T-helper 1 cell (primary cell): ENCODE measurements around the gene PTPRK.
"Not testable (repeated sequence)": the region's sequence is repeated elsewhere in the genome, so short reads cannot be mapped to it uniquely, and the experiment has no call there.

Experiments
- DNase-seq, 5 donors: peaks; one replicate each; pipeline ENCODE4 v3.0.0-alpha.2; 2012 to 2020

PTPRK gene

GRCh38 chr6:127950566-127951145, 569.7 kb downstream of the PTPRK start:
- no peak for DNase-seq

GRCh38 chr6:127949251-127949650, 571.1 kb downstream of the PTPRK start:
- DNase-seq = no peak

GRCh38 chr6:127946388-127946787, 574.0 kb downstream of the PTPRK start:
- no peak for DNase-seq

- DNase-seq = no peak
These were observed 574.8 kb downstream of the PTPRK start for GRCh38 chr6:127945434-127946097.

- no peak for DNase-seq
These were observed 579.2 kb downstream of the PTPRK start for GRCh38 chr6:127941228-127941627.

- DNase-seq = peak in 1 of 5 donors; percentile 15
These were observed 580.8 kb downstream of the PTPRK start for GRCh38 chr6:127939442-127940066.

- peak in 1 of 5 donors; percentile 70 for DNase-seq
These were observed 581.7 kb downstream of the PTPRK start for GRCh38 chr6:127938701-127939100.

- no peak for DNase-seq
These were observed 582.7 kb downstream of the PTPRK start for GRCh38 chr6:127937747-127938146.

- no peak for DNase-seq
These were observed 583.3 kb downstream of the PTPRK start for GRCh38 chr6:127937102-127937501.

- no peak for DNase-seq
These were observed 585.4 kb downstream of the PTPRK start for GRCh38 chr6:127934956-127935355.

- DNase-seq = peak in 3 of 5 donors; percentile 15 to 91 (median 28)
These were observed 586.3 kb downstream of the PTPRK start for GRCh38 chr6:127933852-127934840.

GRCh38 chr6:127933137-127933536, 587.3 kb downstream of the PTPRK start:
- DNase-seq = no peak

GRCh38 chr6:127932708-127933107, 587.7 kb downstream of the PTPRK start:
- DNase-seq = peak in 1 of 5 donors; percentile 21

GRCh38 chr6:127926441-127926840, 594.0 kb downstream of the PTPRK start:
- not testable (repeated sequence) for DNase-seq

- DNase-seq = no peak
These were observed 596.0 kb downstream of the PTPRK start for GRCh38 chr6:127924440-127924839.

GRCh38 chr6:127924031-127924430, 596.4 kb downstream of the PTPRK start:
- DNase-seq = no peak

- no peak for DNase-seq
These were observed 597.3 kb downstream of the PTPRK start for GRCh38 chr6:127923135-127923534.

GRCh38 chr6:127921982-127922381, 598.4 kb downstream of the PTPRK start:
- no peak for DNase-seq

GRCh38 chr6:127920804-127921203, 599.6 kb downstream of the PTPRK start:
- no peak for DNase-seq
